Glomerular visceral epithelial cell (primary cell): ENCODE data around the gene NEGR1.

Source experiments
- DNase-seq: peaks from one replicate; pipeline ENCODE4 v3.0.0-alpha.2; 2016; ENCODE audit errors: extremely low spot score

NEGR1 gene

GRCh38 chr1:72117621-72118020, 164.7 kb downstream of the NEGR1 start:
- no peak for DNase-seq

- DNase-seq = no peak
Measured at GRCh38 chr1:72115290-72115689, 167.0 kb downstream of the NEGR1 start.

DNA sequence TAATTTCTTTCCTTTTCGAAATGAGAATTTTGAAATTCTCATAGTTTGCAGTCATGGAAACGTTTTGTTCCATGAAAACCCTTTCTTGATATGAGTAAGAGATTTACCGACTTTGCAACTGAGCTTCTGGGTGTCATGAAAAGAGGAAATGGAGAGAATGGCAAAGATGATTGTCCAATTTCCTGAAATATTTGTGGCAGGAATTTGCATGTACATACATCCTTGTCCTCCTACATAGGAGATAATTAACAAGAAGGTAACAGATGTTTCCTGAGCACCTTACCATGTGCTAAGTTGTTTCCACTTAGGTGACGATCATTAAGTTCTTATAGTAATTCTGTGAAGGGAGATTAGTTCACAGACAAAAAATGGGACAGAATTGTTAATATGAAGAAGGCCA, 170.7 kb downstream of the NEGR1 start:
- DNase-seq = no peak

DNA sequence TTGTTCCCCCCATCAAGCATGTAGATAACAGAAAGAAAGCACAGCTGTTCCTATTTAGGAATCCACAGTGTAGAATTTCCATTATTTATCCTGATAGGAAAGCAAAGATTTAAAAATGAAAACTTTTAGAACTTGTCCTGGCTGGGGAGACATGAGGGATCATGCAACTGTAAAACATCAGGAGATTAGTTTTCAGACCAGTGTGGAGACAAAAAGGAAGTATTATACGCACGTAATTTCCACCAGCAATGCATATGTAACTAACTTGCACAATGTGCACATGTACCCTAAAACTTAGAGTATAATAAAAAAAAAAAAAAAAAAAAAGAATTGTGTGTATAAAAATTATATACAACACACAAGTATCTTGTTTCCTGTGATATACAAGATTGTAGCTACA, 172.4 kb downstream of the NEGR1 start:
- no peak for DNase-seq

- DNase-seq = peak; percentile 72
Measured at GRCh38 chr1:72105201-72105600, 177.1 kb downstream of the NEGR1 start.

DNA sequence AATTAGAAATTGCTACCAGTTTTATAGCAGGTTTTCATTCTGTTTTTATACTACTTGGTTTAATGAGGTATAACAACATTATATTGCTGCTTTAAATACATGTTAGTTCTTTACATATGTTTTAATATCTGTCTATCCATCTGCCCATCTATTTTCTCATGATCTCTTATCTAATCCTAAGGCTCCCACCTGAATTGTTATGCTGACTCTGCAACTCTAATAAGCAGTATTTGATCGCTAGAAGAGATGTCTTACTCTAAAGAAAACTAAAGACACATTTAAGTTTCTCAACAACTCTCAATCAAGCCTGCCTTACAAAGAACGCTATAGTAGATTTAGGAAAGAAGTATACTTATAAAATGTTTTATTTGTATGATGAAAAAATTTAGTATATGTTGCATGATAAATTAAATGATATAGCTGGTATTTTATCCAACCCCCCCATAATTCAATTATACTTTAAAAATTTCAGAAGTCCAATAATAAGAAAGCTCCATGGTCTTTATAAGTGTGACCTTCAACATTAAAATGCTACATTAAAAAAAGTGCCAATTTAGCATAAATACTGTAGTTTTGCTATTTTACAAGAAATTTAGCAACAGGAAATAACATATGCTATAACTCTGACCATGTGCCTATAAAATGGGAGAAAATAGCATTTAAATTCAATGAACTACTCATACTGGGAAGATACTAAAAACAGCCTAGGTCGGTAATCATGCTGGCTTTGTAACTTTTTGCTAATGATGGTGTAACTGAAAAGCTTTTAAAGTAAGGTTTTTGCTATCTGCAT, 180.3 kb downstream of the NEGR1 start:
- DNase-seq = no peak

GRCh38 chr1:72100771-72101170, 181.6 kb downstream of the NEGR1 start:
- no peak for DNase-seq

- no peak for DNase-seq
Measured at GRCh38 chr1:72097851-72098570, 184.3 kb downstream of the NEGR1 start.

- DNase-seq = no peak
Measured at GRCh38 chr1:72094209-72094608, 188.1 kb downstream of the NEGR1 start.

GRCh38 chr1:72086394-72086793, 195.9 kb downstream of the NEGR1 start:
- no peak for DNase-seq

GRCh38 chr1:72075425-72075824, 206.9 kb downstream of the NEGR1 start:
- no peak for DNase-seq

- no peak for DNase-seq
Measured at GRCh38 chr1:72066431-72066830, 215.9 kb downstream of the NEGR1 start.

GRCh38 chr1:72064196-72065075, 217.9 kb downstream of the NEGR1 start:
- DNase-seq = no peak

- no peak for DNase-seq
Measured at GRCh38 chr1:72063364-72064044, 218.8 kb downstream of the NEGR1 start.

DNA sequence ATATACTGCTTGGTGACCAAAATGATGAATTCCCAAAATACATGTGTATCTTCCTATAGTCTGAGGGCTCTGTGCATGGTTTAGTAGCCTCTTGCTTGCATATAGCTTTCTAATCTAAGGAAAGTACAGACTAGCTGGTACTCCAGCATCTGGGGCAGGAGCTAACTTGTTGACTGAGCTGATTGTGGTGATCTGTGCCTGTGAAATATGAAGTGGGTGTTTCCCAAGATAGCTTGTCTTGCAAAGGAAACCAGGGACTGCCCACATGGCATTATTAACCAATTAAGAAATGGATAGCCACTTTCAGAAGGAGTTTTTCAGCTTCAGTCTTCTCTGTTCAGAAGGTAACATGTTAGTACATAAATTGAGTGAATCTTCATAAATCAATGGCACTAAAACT, 219.8 kb downstream of the NEGR1 start:
- no peak for DNase-seq

GRCh38 chr1:72060466-72061245, 221.7 kb downstream of the NEGR1 start:
- no peak for DNase-seq

DNA sequence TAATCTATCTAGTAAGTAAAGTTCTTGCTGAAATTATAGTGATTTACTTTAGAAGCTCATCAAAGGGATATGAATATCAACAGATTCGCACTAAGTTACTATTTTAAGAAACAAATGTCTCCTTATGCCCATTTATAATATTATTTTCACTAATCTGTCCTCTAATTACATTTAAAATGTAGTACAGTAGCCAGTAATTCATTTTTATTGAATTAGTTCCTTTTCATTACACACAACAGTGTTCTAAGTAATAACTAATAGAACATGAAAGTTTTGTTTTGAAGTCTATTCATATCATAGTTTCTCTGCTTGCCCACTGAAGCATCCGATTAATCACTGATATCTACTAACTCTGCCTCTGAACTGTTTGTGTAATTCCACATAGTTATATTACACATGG, 225.8 kb downstream of the NEGR1 start:
- DNase-seq = no peak

GRCh38 chr1:72051538-72051937, 230.8 kb downstream of the NEGR1 start:
- peak; percentile 23 for DNase-seq

DNA sequence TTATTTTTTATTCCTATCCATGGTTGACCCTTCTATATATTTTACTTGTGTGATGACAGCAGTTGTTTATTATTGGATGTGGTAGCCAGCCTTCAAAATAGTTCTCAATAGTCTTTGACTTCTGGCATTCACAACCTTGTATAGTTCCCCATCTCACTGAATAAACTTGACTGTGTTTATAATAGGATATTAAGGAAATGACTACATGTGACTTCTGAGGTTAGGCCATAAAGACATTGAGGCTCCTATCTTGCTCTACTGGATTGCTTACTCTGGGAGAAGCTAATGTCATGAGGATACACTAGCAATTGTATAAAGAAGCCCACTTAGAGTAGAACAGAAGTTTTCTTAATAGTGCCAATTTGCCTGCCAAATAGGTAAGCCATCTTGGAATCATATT, 231.8 kb downstream of the NEGR1 start:
- DNase-seq = no peak

DNA sequence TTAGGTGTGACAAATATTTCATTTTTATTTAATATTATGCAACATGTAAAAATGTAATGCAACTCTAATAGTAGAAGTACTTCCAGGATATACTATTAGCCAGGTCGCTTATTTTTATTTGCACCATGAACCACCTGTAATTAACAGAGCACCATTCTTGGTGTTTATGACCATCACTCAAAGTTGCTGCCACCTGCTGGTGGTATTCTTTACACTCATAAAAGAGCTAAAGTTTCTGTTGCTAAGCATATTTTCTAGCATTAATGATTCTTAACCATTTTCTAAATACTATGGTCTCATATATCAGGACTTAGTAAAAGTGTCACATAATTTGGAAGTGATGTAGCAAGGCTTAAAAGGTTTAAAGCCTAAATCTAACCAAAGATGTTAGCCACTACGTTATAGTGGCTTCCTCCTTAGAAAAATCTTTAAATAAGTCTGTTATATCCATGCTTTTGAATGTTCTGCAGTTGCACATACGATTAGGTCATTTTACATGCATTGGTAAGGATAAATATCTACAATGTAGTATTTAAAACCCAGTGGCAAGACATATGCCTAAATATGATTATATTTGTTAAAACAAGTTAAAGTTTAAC, 244.5 kb downstream of the NEGR1 start:
- DNase-seq = peak; percentile 27

DNA sequence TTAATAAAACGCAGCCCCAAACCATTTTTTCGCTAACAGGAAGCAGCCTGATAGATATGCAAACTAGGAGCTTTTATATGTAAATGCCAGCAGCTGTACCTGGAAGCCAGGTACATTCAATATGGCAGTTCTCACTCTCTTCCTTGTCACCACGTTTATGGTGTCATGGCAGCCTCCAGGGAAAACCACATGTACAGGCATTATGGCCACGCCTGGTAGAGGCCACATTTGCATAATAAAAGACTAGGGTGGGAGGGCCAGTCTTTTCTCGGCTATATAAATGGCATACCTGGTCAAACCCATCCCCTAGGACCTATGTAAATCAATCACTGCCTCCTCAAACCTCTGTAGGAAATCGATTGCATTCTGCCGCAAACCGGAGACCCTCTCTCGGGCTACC, 247.5 kb downstream of the NEGR1 start:
- no peak for DNase-seq
